Activated naive CD8-positive, alpha-beta T cell treated with anti-CD3 and anti-CD28 coated beads for 36 hours (primary cell): ENCODE data around the gene SYP. TPM values are rescaled to one million over a fixed set of nuclear protein-coding genes. Genes with fewer than 3 reads are reported as not detected.
"Not testable (repeated sequence)": the region's sequence is repeated elsewhere in the genome, so short reads cannot be mapped to it uniquely, and the experiment has no call there.

ENCODE experiments used
- DNase-seq: peaks from one replicate; pipeline ENCODE4 v3.0.0; 2021
- H3K27ac Mint-ChIP-seq: one replicate; pipeline ENCODE4 v1.8.0; 2022; ENCODE audit warnings: mild to moderate bottlenecking, moderate library complexity, mixed read lengths
- H3K27me3 Mint-ChIP-seq: one replicate; pipeline ENCODE4 v1.8.0; 2022; ENCODE audit warnings: mild to moderate bottlenecking, mixed read lengths
- H3K36me3 Mint-ChIP-seq: one replicate; pipeline ENCODE4 v1.8.0; 2021; ENCODE audit warnings: mild to moderate bottlenecking, mixed read lengths
- H3K4me1 Mint-ChIP-seq: one replicate; pipeline ENCODE4 v1.8.0; 2021; ENCODE audit warnings: mixed read lengths
- H3K4me3 Mint-ChIP-seq: one replicate; pipeline ENCODE4 v1.8.0; 2022; ENCODE audit warnings: mild to moderate bottlenecking, moderate library complexity, mixed read lengths
- H3K9me3 Mint-ChIP-seq: one replicate; pipeline ENCODE4 v1.8.0; 2022; ENCODE audit warnings: mixed read lengths
- total RNA-seq, 2 experiments: library from RNA; stranded (reverse); gene quantifications; one replicate each; pipeline ENCODE4 v1.2.3, GENCODE V29; 2021

SYP gene
- total RNA-seq, 2 experiments from 2014 or later: 4.4 to 4.6 TPM

- peaks cover 19% of the 10 kb centered on the region for H3K36me3 Mint-ChIP-seq
- peaks cover 17% of the 10 kb centered on the region for H3K4me1 Mint-ChIP-seq
- peak overlapping the region; percentile 82 for H3K4me3 Mint-ChIP-seq
- DNase-seq, H3K27ac Mint-ChIP-seq, H3K27me3 Mint-ChIP-seq, H3K9me3 Mint-ChIP-seq: not testable (repeated sequence)
These were observed 26.4 kb downstream of the SYP start for GRCh38 chrX:49173544-49173943.

- H3K4me1 Mint-ChIP-seq: peaks cover 21% of the 10 kb centered on the region
- no peaks in the 10 kb centered on the region for H3K27me3 Mint-ChIP-seq
- peak overlapping the region; percentile 82 for H3K4me3 Mint-ChIP-seq
- peak overlapping the region; percentile 87 for H3K27ac Mint-ChIP-seq
- DNase-seq: peak; percentile 76
- no peaks in the 10 kb centered on the region for H3K9me3 Mint-ChIP-seq
- H3K36me3 Mint-ChIP-seq: peaks cover 16% of the 10 kb centered on the region
These were observed 27.7 kb downstream of the SYP start for GRCh38 chrX:49172280-49172780.

DNA sequence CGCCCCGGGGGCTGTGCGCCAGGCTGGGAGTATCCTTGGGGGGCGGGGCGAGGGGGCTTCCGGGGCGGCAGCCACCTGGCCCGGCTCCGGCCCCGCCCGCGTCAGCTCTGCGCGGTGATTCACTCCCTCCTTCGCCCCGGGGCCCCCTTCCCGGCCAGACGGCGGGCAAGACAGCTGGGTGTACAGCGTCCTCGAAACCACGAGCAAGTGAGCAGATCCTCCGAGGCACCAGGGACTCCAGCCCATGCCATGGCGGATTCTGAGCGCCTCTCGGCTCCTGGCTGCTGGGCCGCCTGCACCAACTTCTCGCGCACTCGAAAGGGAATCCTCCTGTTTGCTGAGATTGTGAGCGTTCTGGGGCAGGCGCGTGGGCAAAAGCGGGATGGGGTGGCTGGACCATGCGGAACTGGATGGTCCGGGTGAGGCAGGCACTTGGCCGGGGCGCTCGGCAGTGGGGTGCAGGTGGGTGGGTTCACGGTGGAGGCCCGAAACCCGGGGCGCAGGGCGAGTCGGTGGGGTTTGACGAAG, 28.2 kb downstream of the SYP start, which contains the start of gene PLP2:
Gene PLP2, plus strand, starts transcription at position 147 of the 528 bp plus-strand sequence. Its CDS starts 103 bp downstream, at position 250.
- Mint-ChIP-seq H3K4me1 (peaks cover 22% of the 10 kb centered on the region), H3K9me3 (no peaks in the 10 kb centered on the region), H3K4me3 (peak within 1 kb of the TSS; percentile 82), H3K27ac (peak within 1 kb of the TSS; percentile 87), H3K27me3 (no peaks in the 10 kb centered on the region), H3K36me3 (peaks cover 16% of the 10 kb centered on the region)
- peak; percentile 70 for DNase-seq

DNA sequence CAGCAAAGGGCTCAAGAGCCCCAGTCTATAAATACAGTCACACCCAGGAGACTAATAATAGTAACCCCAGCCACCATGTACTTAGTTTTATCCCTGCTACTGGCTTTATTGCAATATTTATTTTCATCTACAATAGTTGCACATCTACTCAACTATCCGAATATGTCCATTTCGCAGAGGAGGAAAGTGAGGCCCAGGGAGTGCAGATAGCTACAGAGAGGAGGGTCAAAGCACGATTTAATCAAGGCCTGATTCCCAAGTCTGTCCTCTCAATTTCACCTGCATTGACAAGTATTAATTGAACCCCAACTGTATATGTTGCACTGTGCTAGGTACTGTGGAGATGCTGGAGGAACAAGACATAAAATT, 32.3 kb downstream of the SYP start:
- peak overlapping the region; percentile 80 for H3K4me3 Mint-ChIP-seq
- no peaks in the 10 kb centered on the region for H3K9me3 Mint-ChIP-seq
- H3K4me1 Mint-ChIP-seq: peaks cover 33% of the 10 kb centered on the region
- DNase-seq: no peak
- no peaks in the 10 kb centered on the region for H3K36me3 Mint-ChIP-seq
- H3K27ac Mint-ChIP-seq: peak overlapping the region; percentile 92
- H3K27me3 Mint-ChIP-seq: no peaks in the 10 kb centered on the region

DNA sequence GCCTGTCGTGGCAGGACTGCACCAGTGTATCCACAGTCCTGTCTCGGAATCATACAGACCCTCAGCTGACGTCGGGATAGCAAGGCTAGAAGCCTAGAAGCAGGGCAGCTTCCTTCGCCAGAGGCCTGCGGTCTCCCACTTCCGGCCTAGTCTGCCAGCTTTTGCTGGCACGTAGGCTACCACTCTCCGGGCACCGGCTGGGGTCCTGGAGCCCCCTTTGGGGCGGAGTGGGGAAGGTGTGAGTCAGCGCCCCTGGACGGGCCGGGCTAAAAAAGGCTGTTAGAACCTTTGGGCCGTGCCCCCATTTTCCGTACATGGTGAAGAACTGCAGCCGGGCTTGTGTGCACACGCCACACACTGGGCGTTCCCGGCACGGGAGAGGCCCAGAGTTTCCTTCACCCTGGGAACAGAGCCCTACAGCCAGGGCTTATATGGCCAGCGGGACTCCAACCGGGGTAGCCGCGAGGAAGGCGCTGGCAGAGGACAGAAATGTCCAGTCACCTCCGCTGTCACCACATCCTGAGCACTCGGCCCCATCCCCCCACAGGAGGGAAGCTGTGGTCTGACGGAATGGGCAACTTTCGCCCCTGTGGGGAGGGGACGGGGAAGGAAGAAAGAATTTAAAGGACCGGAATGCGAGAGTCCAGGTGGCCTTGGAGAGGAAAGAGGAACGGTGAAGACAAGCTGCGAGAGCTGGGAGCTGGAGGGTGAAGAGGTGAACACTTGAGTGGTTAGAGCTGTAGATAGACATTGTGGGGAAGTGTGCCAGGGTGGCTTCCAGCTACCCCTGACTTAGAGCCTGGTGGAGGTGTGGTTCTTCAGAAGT, 32.9 kb downstream of the SYP start:
- H3K27me3 Mint-ChIP-seq: no peaks in the 10 kb centered on the region
- H3K4me1 Mint-ChIP-seq: peaks cover 31% of the 10 kb centered on the region
- peak; percentile 73 for DNase-seq
- H3K36me3 Mint-ChIP-seq: no peaks in the 10 kb centered on the region
- peak overlapping the region; percentile 92 for H3K27ac Mint-ChIP-seq
- H3K4me3 Mint-ChIP-seq: peak overlapping the region; percentile 80
- H3K9me3 Mint-ChIP-seq: no peaks in the 10 kb centered on the region

- H3K4me3 Mint-ChIP-seq: peak overlapping the region; percentile 80
- peak; percentile 77 for DNase-seq
- H3K27ac Mint-ChIP-seq: peak overlapping the region; percentile 92
- peaks cover 31% of the 10 kb centered on the region for H3K4me1 Mint-ChIP-seq
- no peaks in the 10 kb centered on the region for H3K36me3 Mint-ChIP-seq
- H3K9me3 Mint-ChIP-seq: no peaks in the 10 kb centered on the region
- H3K27me3 Mint-ChIP-seq: no peaks in the 10 kb centered on the region
These were observed 33.8 kb downstream of the SYP start for GRCh38 chrX:49165901-49166881.

GRCh38 chrX:49164589-49165360, 35.2 kb downstream of the SYP start:
- no peak overlapping the region for H3K27ac Mint-ChIP-seq
- no peak for DNase-seq

GRCh38 chrX:49163555-49164419, 36.2 kb downstream of the SYP start:
- Mint-ChIP-seq H3K9me3 (no peaks in the 10 kb centered on the region), H3K4me3 (peak overlapping the region; percentile 78)

More at GRCh38 chrX:49164589-49165360, 35.2 kb downstream of the SYP start:
- no peaks in the 10 kb centered on the region for H3K27me3 Mint-ChIP-seq
- H3K4me3 Mint-ChIP-seq: no peak overlapping the region
- H3K4me1 Mint-ChIP-seq: peaks cover 31% of the 10 kb centered on the region
- H3K36me3 Mint-ChIP-seq: no peaks in the 10 kb centered on the region
- H3K9me3 Mint-ChIP-seq: no peaks in the 10 kb centered on the region

DNA sequence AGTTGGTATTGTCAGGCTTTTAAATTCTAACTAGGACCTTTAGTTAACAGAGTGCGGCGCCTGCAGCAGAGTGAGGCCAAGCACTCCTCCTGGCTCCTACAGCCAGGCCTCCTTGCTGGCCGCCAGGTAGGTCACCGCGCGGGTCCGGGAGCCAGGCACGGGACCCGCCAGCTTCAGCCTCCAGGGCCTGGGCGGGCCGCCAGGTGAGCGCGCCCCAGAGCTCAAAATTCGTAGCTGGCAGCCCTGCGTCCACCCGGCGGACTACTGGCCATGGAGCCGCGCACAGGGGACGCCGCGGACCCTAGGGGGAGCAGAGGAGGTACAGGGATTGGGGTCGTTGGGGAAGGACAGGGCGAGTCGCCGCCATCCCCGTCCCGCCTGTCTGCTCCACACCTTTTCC, 37.4 kb downstream of the SYP start, which contains the start of gene MAGIX:
Gene MAGIX, plus strand, starts transcription at position 139 of the 400 bp plus-strand sequence. Its CDS starts 132 bp downstream, at position 271.
- no peaks in the 10 kb centered on the region for H3K27me3 Mint-ChIP-seq
- H3K4me1 Mint-ChIP-seq: peaks cover 23% of the 10 kb centered on the region
- no peaks in the 10 kb centered on the region for H3K36me3 Mint-ChIP-seq
- no peaks in the 10 kb centered on the region for H3K9me3 Mint-ChIP-seq
- peak within 1 kb of the TSS; percentile 60 for H3K4me3 Mint-ChIP-seq
- DNase-seq: no peak
- H3K27ac Mint-ChIP-seq: no peak within 1 kb of the TSS

More at GRCh38 chrX:49163555-49164419, 36.2 kb downstream of the SYP start:
- Mint-ChIP-seq H3K36me3 (no peaks in the 10 kb centered on the region), H3K27ac (peak overlapping the region; percentile 93), H3K4me1 (peaks cover 27% of the 10 kb centered on the region), H3K27me3 (no peaks in the 10 kb centered on the region)
- peak; percentile 86 for DNase-seq

GRCh38 chrX:49161632-49162031, 38.4 kb downstream of the SYP start:
- Mint-ChIP-seq H3K4me3 (no peak overlapping the region), H3K36me3 (no peaks in the 10 kb centered on the region), H3K27ac (no peak overlapping the region), H3K27me3 (no peaks in the 10 kb centered on the region), H3K4me1 (peaks cover 18% of the 10 kb centered on the region), H3K9me3 (no peaks in the 10 kb centered on the region)
- DNase-seq: no peak

DNA sequence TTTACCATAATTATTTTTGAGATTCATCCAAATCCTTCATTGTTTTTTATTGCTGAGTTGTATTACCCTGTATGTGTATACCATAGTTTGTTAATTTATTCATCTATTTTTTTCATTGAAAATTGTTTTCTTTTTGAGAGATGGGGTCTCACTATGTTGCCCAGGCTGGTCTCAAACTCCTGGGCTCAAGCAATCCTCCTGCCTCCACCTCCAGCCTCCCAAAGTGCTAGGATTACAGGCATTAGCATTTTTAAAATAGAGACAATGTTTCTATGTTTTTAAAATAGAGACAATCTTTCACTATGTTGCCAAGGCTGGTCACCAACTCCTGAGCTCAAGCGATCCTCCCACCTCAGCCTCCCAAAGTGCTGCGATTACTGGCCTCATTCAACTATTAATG, 39.1 kb downstream of the SYP start:
- Mint-ChIP-seq H3K27me3 (no peaks in the 10 kb centered on the region), H3K36me3 (no peaks in the 10 kb centered on the region), H3K4me3 (no peak overlapping the region), H3K9me3 (no peaks in the 10 kb centered on the region), H3K27ac (no peak overlapping the region), H3K4me1 (peaks cover 15% of the 10 kb centered on the region)
- no peak for DNase-seq

DNA sequence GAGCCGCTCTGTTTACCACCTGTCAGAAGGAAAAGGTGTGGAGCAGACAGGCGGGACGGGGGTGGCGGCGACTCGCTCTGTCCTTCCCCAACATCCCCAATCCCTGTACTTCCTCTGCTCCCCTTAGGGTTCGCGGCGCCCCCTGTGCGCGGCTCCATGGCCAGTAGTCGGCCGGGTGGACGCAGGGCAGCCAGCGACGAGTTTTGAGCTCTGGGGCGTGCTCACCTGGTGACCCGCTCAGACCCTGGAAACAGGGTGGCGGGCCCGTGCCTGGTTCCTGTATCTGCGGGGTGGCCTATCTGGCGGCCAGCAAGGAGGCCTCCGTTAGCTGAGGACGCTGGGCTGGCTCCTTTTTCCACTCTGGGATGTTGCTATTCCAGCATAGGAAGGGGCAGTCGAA, 42.8 kb downstream of the SYP start:
- H3K27me3 Mint-ChIP-seq: no peaks in the 10 kb centered on the region
- no peaks in the 10 kb centered on the region for H3K9me3 Mint-ChIP-seq
- H3K4me1 Mint-ChIP-seq: peaks cover 9% of the 10 kb centered on the region
- H3K4me3 Mint-ChIP-seq: no peak overlapping the region
- H3K27ac Mint-ChIP-seq: peak overlapping the region; percentile 56
- no peak for DNase-seq
- no peaks in the 10 kb centered on the region for H3K36me3 Mint-ChIP-seq
